ENCODE results near the gene ST6GAL1. TPM values are rescaled to one million over a fixed set of nuclear protein-coding genes. Genes with fewer than 3 reads are reported as not detected.

Gene ST6GAL1
- total RNA-seq, 1 donor from 2014 or later, result 62.6 TPM

GRCh38 chr3:186909078-186909853, 21.1 kb upstream of the ST6GAL1 start:
- intact Hi-C loops (cut with DNase I), result no loop called here
- ATAC-seq (no peak), DNase-seq (ENCODE audit: low spot score) (no peak)

- intact Hi-C loops (cut with DNase I), result no loop called here
- ATAC-seq (no peak), DNase-seq (ENCODE audit: low spot score) (no peak)
Observed at GRCh38 chr3:186915806-186916796, 14.2 kb upstream of the ST6GAL1 start.

- ATAC-seq (no peak), DNase-seq (ENCODE audit: low spot score) (no peak)
- intact Hi-C loops (cut with DNase I), result no loop called here
Observed at GRCh38 chr3:186917512-186918312, 12.6 kb upstream of the ST6GAL1 start.

GRCh38 chr3:186920301-186920700, 10.0 kb upstream of the ST6GAL1 start:
- intact Hi-C loops (cut with DNase I), result no loop called here
- ATAC-seq (no peak), DNase-seq (ENCODE audit: low spot score) (no peak)

- no peak for DNase-seq (ENCODE audit: low spot score)
- ATAC-seq, result no peak
- intact Hi-C loops (cut with DNase I), result no loop called here
Observed at GRCh38 chr3:186920796-186921195, 9.5 kb upstream of the ST6GAL1 start.

- no peak for ATAC-seq
- intact Hi-C loops (cut with DNase I), result no loop called here
- DNase-seq (ENCODE audit: low spot score), result no peak
Observed at GRCh38 chr3:186921578-186921977, 8.7 kb upstream of the ST6GAL1 start.

- ATAC-seq, result no peak
- no peak for DNase-seq (ENCODE audit: low spot score)
- intact Hi-C loops (cut with DNase I), result no loop called here
Observed at GRCh38 chr3:186922224-186922623, 8.1 kb upstream of the ST6GAL1 start.

- intact Hi-C loops (cut with DNase I), result no loop called here
- DNase-seq (ENCODE audit: low spot score) (no peak), ATAC-seq (no peak)
Observed at GRCh38 chr3:186922790-186923189, 7.5 kb upstream of the ST6GAL1 start.

- intact Hi-C loops (cut with DNase I), result no loop called here
- ATAC-seq (no peak), DNase-seq (ENCODE audit: low spot score) (no peak)
Observed at GRCh38 chr3:186923241-186923640, 7.1 kb upstream of the ST6GAL1 start.

GRCh38 chr3:186925826-186926225, 4.5 kb upstream of the ST6GAL1 start:
- intact Hi-C loops (cut with DNase I), result no loop called here
- no peak for ATAC-seq
- DNase-seq (ENCODE audit: low spot score), result no peak

- intact Hi-C loops (cut with DNase I), result no loop called here
- ATAC-seq, result no peak
- DNase-seq (ENCODE audit: low spot score), result no peak
Observed at GRCh38 chr3:186929186-186929585, 1.1 kb upstream of the ST6GAL1 start.

GRCh38 chr3:186929685-186930084, 641 bp upstream of the ST6GAL1 start:
- no peak for ATAC-seq
- no peak for DNase-seq (ENCODE audit: low spot score)
- intact Hi-C loops (cut with DNase I), result no loop called here

- intact Hi-C loops (cut with DNase I), result no loop called here
- ATAC-seq (peak; percentile 63), DNase-seq (ENCODE audit: low spot score) (peak; percentile 68)
Observed at GRCh38 chr3:186930641-186931531, 560 bp downstream of the ST6GAL1 start.

- DNase-seq (ENCODE audit: low spot score) (peak; percentile 69), ATAC-seq (peak; percentile 56)
- intact Hi-C loops (cut with DNase I), result no loop called here
Observed at GRCh38 chr3:186931532-186932280, 1.4 kb downstream of the ST6GAL1 start.

- peak; percentile 44 for ATAC-seq
- intact Hi-C loops (cut with DNase I), result no loop called here
- DNase-seq (ENCODE audit: low spot score), result no peak
Observed at GRCh38 chr3:186932281-186933181, 2.2 kb downstream of the ST6GAL1 start.

- DNase-seq (ENCODE audit: low spot score) (no peak), ATAC-seq (no peak)
- intact Hi-C loops (cut with DNase I), result no loop called here
Observed at GRCh38 chr3:186933816-186934215, 3.5 kb downstream of the ST6GAL1 start.

GRCh38 chr3:186935133-186935532, 4.8 kb downstream of the ST6GAL1 start:
- no peak for DNase-seq (ENCODE audit: low spot score)
- intact Hi-C loops (cut with DNase I), result no loop called here
- ATAC-seq, result no peak
